NOMO-1 treated with DMSO at 0.1 percent for 48 hours (cell line): ENCODE data around the gene TMEM179B.
A peak's percentile ranks its signal among the peaks of the same experiment; 100 is the strongest.
"Not testable (repeated sequence)": the region's sequence is repeated elsewhere in the genome, so short reads cannot be mapped to it uniquely, and the experiment has no call there.

ENCODE experiments used
- DNase-seq: peaks from one replicate; lab custom pipeline; 2025; ENCODE audit not compliant: unreplicated experiment; lab: John Stamatoyannopoulos, UW

The TMEM179B gene

GRCh38 chr11:62788991-62789390 is 1.8 kb downstream of the TMEM179B start:
- no peak for DNase-seq

- no peak for DNase-seq
These were observed 2.4 kb downstream of the TMEM179B start for GRCh38 chr11:62789576-62789975.

- DNase-seq = peak; percentile 76
These were observed 4.4 kb downstream of the TMEM179B start, which contains the start of gene TMEM223 for GRCh38 chr11:62791501-62792201. Gene TMEM223, minus strand, starts transcription at chr11:62792006. Its CDS starts 12 bp downstream, at chr11:62791994.

- no peak for DNase-seq
These were observed 5.0 kb downstream of the TMEM179B start for GRCh38 chr11:62792202-62792575.

- no peak for DNase-seq
These were observed 7.1 kb downstream of the TMEM179B start for GRCh38 chr11:62794201-62794775.

GRCh38 chr11:62796281-62796680 is 9.1 kb downstream of the TMEM179B start:
- no peak for DNase-seq

GRCh38 chr11:62799486-62799885 is 12.3 kb downstream of the TMEM179B start:
- no peak for DNase-seq

GRCh38 chr11:62801071-62801470 is 13.9 kb downstream of the TMEM179B start:
- DNase-seq = no peak

GRCh38 chr11:62804310-62805075 is 17.3 kb downstream of the TMEM179B start:
- peak; percentile 18 for DNase-seq

- DNase-seq = peak; percentile 92
These were observed 18.1 kb downstream of the TMEM179B start, which contains the start of gene NXF1 for GRCh38 chr11:62805076-62805892. Gene NXF1, minus strand, starts transcription at chr11:62805440. Its CDS starts 84 bp downstream, at chr11:62805356.

GRCh38 chr11:62805961-62806441 is 18.8 kb downstream of the TMEM179B start:
- DNase-seq = no peak

- DNase-seq = peak; percentile 89
These were observed 19.5 kb downstream of the TMEM179B start for GRCh38 chr11:62806611-62807121.

GRCh38 chr11:62810748-62811147 is 23.5 kb downstream of the TMEM179B start:
- DNase-seq = no peak

GRCh38 chr11:62811659-62812058 is 24.5 kb downstream of the TMEM179B start:
- no peak for DNase-seq

- DNase-seq = peak; percentile 90
These were observed 29.4 kb downstream of the TMEM179B start for GRCh38 chr11:62816557-62816956.

GRCh38 chr11:62817129-62817528 is 29.9 kb downstream of the TMEM179B start:
- no peak for DNase-seq

GRCh38 chr11:62823677-62824076 is 36.5 kb downstream of the TMEM179B start:
- no peak for DNase-seq

- not testable (repeated sequence) for DNase-seq
These were observed 40.9 kb downstream of the TMEM179B start for GRCh38 chr11:62828130-62828529.

- no peak for DNase-seq
These were observed 43.8 kb downstream of the TMEM179B start for GRCh38 chr11:62830904-62831519.
